CD4-positive, alpha-beta T cell (primary cell): ENCODE measurements around the gene JARID2. TPM values are rescaled to one million over a fixed set of nuclear protein-coding genes. Genes with fewer than 3 reads are reported as not detected.

Experiments used
- ATAC-seq: fragments of 200-7000 bp; cut with Tn5 transposase; one replicate; pipeline ENCODE4 v1.10.0; 2022; ENCODE audit warnings: mild to moderate bottlenecking; ENCODE audit not compliant: poor library complexity
- CTCF ChIA-PET: fragments of 350-600 bp; sonication (Branson Sonifier 250); formaldehyde crosslinking; loops from one replicate; lab custom pipeline; 2021; ENCODE audit warnings: antibody characterized with exemption, inconsistent platforms; lab: Charles Lee
- POLR2A ChIA-PET: fragments of 350-600 bp; sonication (Branson Sonifier 250); formaldehyde crosslinking; loops from one replicate; lab custom pipeline; 2021; ENCODE audit warnings: antibody characterized with exemption, inconsistent platforms; lab: Charles Lee
- DNase-seq, 14 experiments: peaks; one replicate each; pipeline ENCODE4 v3.0.0-alpha.2; 2013 to 2020; ENCODE audit warnings: mixed read lengths in 2 of 14
- H3K27ac ChIP-seq, 2 donors: one replicate each; pipeline versions ENCODE4 v1.5.1 to v1.7.0; 2013; ENCODE audit warnings: low read length in 2 of 2, low read depth in 1 of 2, mild to moderate bottlenecking in 1 of 2
- H3K27me3 ChIP-seq, 2 experiments: 1 replicate in 1 of 2; 2 replicates in 1 of 2; pipeline versions ENCODE4 v1.6.1 to v1.7.0; 2013; ENCODE audit warnings: low read length in 2 of 2, control low read depth in 1 of 2, mild to moderate bottlenecking in 1 of 2, moderate library complexity in 1 of 2; ENCODE audit not compliant: insufficient read depth in 2 of 2, control insufficient read depth in 1 of 2
- H3K36me3 ChIP-seq: one replicate; pipeline ENCODE4 v1.6.1; 2013; ENCODE audit warnings: low read length, control low read depth; ENCODE audit not compliant: insufficient read depth
- H3K4me1 ChIP-seq: one replicate; pipeline ENCODE4 v1.6.1; 2013; ENCODE audit warnings: low read length, control low read depth; ENCODE audit not compliant: insufficient read depth
- H3K4me3 ChIP-seq: one replicate; pipeline ENCODE4 v1.5.1; 2013; ENCODE audit warnings: mild to moderate bottlenecking, low read length, moderate library complexity
- H3K9me3 ChIP-seq, 2 experiments: 1 replicate in 1 of 2; 2 replicates in 1 of 2; pipeline versions ENCODE4 v1.6.1 to v1.7.0; 2013; ENCODE audit warnings: low read length in 2 of 2, mild to moderate bottlenecking in 2 of 2, control low read depth in 1 of 2, moderate library complexity in 1 of 2; ENCODE audit not compliant: control insufficient read depth in 1 of 2, insufficient read depth in 1 of 2
- H3K27ac Mint-ChIP-seq: one replicate; pipeline ENCODE4 v1.8.0; 2020; ENCODE audit warnings: mixed read lengths
- H3K27me3 Mint-ChIP-seq: one replicate; pipeline ENCODE4 v1.8.0; 2021; ENCODE audit warnings: mixed read lengths
- H3K36me3 Mint-ChIP-seq: one replicate; pipeline ENCODE4 v1.8.0; 2021; ENCODE audit warnings: low read depth, mixed read lengths
- H3K4me1 Mint-ChIP-seq: one replicate; pipeline ENCODE4 v1.8.0; 2021; ENCODE audit warnings: low read depth, mixed read lengths
- H3K4me3 Mint-ChIP-seq: one replicate; pipeline ENCODE4 v1.8.0; 2020; ENCODE audit warnings: mild to moderate bottlenecking, mixed read lengths
- H3K9me3 Mint-ChIP-seq: one replicate; pipeline ENCODE4 v1.8.0; 2020; ENCODE audit warnings: mixed read lengths
- intact Hi-C, 2 experiments: fragments of 100-400 bp; cut with DNase I in 1 of 2; cut with micrococcal nuclease in 1 of 2; formaldehyde crosslinking; loops; one replicate each; pipeline versions ENCODE4 v1.15.1 to v1.9.0; 2023 to 2025; cut with DNase I, micrococcal nuclease
- total RNA-seq, 174 experiments: library from RNA in 2 of 174; stranded (reverse) in 2 of 174; gene quantifications; one replicate each; pipeline ENCODE4 v1.2.3 and lab custom pipeline; 2021 to 2026
- TF ChIP-seq, protein P1 (sequence below): fragments of 200-600 bp; IDR thresholded peaks from one replicate; pipeline ENCODE4 v1.8.0; 2022; ENCODE audit warnings: antibody characterized with exemption, mild to moderate bottlenecking

JARID2 gene
- total RNA-seq, 2 experiments from 2014 or later: 32.0 to 33.0 TPM

DNA sequence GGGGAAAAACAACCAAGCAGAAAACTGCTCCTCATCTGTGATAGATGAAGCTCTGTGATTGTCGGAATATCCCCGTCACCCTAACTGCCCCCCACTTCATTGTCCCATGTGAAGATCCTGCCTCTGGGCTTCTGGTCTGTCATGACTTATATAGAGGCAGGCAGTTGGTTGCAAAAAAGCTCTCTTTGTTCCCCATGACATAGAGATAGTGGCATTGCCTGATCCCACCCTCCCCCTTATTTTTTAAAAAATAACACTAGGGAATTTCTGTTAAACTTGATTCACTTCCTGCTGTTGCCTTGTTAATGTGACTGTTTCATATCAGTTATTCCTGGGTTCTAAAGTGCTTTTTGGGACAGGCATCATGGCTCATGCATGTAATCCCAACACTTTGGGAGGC lies 203.1 kb downstream of the JARID2 start:
- no peaks in the 10 kb centered on the region for H3K9me3 ChIP-seq
- ATAC-seq (no peak), DNase-seq (no peak)
- intact Hi-C loops: no loop called here
- H3K4me1 Mint-ChIP-seq: peaks cover 79% of the 10 kb centered on the region
- H3K27me3 ChIP-seq: no peaks in the 10 kb centered on the region
- no peak overlapping the region for H3K4me3 ChIP-seq
- H3K4me1 ChIP-seq: peaks cover 12% of the 10 kb centered on the region
- no peak overlapping the region for H3K27ac ChIP-seq
- H3K36me3 Mint-ChIP-seq: peaks cover 30% of the 10 kb centered on the region
- CTCF ChIA-PET: interaction anchor here (1.4 kb wide), 1 partner anchor 15 kb away, joined by 3 read pairs; no protein-coding TSS in a partner anchor
- H3K9me3 Mint-ChIP-seq: no peaks in the 10 kb centered on the region
- POLR2A ChIA-PET: no interaction called here
- no peaks in the 10 kb centered on the region for H3K27me3 Mint-ChIP-seq
- H3K27ac Mint-ChIP-seq: no peak overlapping the region
- TF ChIP-seq, protein P1, sequence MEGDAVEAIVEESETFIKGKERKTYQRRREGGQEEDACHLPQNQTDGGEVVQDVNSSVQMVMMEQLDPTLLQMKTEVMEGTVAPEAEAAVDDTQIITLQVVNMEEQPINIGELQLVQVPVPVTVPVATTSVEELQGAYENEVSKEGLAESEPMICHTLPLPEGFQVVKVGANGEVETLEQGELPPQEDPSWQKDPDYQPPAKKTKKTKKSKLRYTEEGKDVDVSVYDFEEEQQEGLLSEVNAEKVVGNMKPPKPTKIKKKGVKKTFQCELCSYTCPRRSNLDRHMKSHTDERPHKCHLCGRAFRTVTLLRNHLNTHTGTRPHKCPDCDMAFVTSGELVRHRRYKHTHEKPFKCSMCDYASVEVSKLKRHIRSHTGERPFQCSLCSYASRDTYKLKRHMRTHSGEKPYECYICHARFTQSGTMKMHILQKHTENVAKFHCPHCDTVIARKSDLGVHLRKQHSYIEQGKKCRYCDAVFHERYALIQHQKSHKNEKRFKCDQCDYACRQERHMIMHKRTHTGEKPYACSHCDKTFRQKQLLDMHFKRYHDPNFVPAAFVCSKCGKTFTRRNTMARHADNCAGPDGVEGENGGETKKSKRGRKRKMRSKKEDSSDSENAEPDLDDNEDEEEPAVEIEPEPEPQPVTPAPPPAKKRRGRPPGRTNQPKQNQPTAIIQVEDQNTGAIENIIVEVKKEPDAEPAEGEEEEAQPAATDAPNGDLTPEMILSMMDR: no peak
- no peak overlapping the region for H3K4me3 Mint-ChIP-seq
- peaks cover 26% of the 10 kb centered on the region for H3K36me3 ChIP-seq

DNA sequence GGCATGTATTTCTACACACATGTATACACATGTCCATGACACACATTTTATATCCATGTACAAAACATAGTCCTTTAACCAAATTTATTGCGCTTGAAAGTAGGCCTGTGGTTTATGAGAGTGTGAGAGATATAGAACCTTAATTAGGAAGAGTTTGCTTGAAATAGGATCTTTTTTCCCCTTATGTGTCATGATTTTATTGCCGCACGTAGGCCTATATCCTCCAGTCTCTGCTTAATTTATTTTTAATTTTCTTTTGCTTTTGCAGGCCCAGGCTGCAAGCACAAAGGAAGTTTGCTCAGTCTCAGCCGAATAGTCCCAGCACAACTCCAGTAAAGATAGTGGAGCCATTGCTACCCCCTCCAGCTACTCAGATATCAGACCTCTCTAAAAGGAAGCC lies 205.9 kb downstream of the JARID2 start:
- intact Hi-C loops: no loop called here
- CTCF ChIA-PET: interaction anchor here (1.4 kb wide), 1 partner anchor 11 kb away, joined by 4 read pairs; no protein-coding TSS in a partner anchor
- TF ChIP-seq, protein P1: no peak
- no peak overlapping the region for H3K4me3 ChIP-seq
- no peaks in the 10 kb centered on the region for H3K9me3 ChIP-seq
- H3K4me1 ChIP-seq: peaks cover 9% of the 10 kb centered on the region
- no peaks in the 10 kb centered on the region for H3K27me3 ChIP-seq
- peaks cover 23% of the 10 kb centered on the region for H3K36me3 ChIP-seq
- DNase-seq (no peak), ATAC-seq (no peak)
- POLR2A ChIA-PET: no interaction called here
- Mint-ChIP-seq H3K4me1 (peaks cover 72% of the 10 kb centered on the region), H3K36me3 (peaks cover 45% of the 10 kb centered on the region), H3K27me3 (no peaks in the 10 kb centered on the region), H3K4me3 (no peak overlapping the region), H3K27ac (peak overlapping the region; percentile 80), H3K9me3 (no peaks in the 10 kb centered on the region)
- no peak overlapping the region for H3K27ac ChIP-seq

DNA sequence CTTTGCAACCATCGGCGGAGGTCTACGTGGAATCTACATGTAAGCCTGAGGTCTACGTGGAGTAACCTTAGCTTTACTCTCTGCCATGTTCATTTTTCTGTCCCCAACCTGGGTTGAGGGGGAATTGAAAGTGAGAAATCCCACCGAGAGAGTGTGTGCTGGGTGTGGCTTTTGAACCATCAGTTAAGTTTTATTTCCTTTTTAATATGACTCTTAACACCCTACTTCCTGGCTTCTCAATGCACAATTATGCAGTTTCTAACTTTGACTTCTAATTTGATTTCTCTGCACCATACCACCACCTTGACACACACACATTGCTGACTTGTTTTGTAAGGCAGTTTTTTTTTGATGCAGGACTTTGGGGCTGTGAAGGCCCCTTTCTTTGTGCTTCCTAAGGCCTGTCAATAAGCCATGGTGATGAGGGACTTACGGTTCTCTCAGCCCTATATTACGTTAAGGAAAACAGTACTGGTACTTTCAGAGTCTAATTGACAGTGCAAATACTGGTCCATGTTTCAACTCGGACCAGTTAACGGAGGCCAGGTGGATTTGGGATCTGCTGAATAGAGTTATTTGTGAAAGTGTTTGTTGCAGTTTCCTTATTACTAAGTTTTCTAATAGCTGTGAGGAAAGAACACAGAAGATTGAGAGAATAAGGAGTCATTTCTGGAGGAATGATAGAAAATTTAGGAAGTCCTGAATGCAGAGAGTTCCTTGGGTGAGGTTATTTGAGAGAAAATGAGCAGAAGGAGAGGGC lies 206.5 kb downstream of the JARID2 start:
- Histone ChIP-seq H3K27ac (no peak overlapping the region), H3K9me3 (no peaks in the 10 kb centered on the region), H3K36me3 (peaks cover 23% of the 10 kb centered on the region), H3K4me3 (no peak overlapping the region), H3K27me3 (no peaks in the 10 kb centered on the region), H3K4me1 (peaks cover 9% of the 10 kb centered on the region)
- POLR2A ChIA-PET: no interaction called here
- DNase-seq: no peak
- Mint-ChIP-seq H3K9me3 (no peaks in the 10 kb centered on the region), H3K27me3 (no peaks in the 10 kb centered on the region), H3K4me1 (peaks cover 65% of the 10 kb centered on the region), H3K36me3 (peaks cover 45% of the 10 kb centered on the region), H3K27ac (peak overlapping the region; percentile 80), H3K4me3 (peak overlapping the region; percentile 13)
- peak; percentile 41 for ATAC-seq
- TF ChIP-seq, protein P1: no peak
- intact Hi-C loops: no loop called here
- CTCF ChIA-PET: interaction anchor here (1.4 kb wide), 1 partner anchor 11 kb away, joined by 4 read pairs; no protein-coding TSS in a partner anchor
